ENCODE results near the gene UCK2.
A peak's percentile ranks its signal among the peaks of the same experiment; 100 is the strongest.

- TF ChIP-seq, protein P1, sequence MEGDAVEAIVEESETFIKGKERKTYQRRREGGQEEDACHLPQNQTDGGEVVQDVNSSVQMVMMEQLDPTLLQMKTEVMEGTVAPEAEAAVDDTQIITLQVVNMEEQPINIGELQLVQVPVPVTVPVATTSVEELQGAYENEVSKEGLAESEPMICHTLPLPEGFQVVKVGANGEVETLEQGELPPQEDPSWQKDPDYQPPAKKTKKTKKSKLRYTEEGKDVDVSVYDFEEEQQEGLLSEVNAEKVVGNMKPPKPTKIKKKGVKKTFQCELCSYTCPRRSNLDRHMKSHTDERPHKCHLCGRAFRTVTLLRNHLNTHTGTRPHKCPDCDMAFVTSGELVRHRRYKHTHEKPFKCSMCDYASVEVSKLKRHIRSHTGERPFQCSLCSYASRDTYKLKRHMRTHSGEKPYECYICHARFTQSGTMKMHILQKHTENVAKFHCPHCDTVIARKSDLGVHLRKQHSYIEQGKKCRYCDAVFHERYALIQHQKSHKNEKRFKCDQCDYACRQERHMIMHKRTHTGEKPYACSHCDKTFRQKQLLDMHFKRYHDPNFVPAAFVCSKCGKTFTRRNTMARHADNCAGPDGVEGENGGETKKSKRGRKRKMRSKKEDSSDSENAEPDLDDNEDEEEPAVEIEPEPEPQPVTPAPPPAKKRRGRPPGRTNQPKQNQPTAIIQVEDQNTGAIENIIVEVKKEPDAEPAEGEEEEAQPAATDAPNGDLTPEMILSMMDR (IDR thresholded peaks at IDR 0.05; ENCODE audit: low read length): peak; percentile 97
- TF ChIP-seq EZH2phosphoT487 (IDR thresholded peaks at IDR 0.05; ENCODE audit: low read length) (no peak), EZH2 (optimal IDR thresholded peaks at IDR 0.05; ENCODE audit: low read depth, low read length) (no peak)
These were observed 44.1 kb downstream of the UCK2 start for GRCh38 chr1:165871311-165872067.

All from MM.1S (cell line).